Measurements from ENCODE around the gene SULF2. TPM values are rescaled to one million over a fixed set of nuclear protein-coding genes. Genes with fewer than 3 reads are reported as not detected.

The SULF2 gene
- total and polyA plus RNA-seq, 2 of the 13 experiments (the other 11 are each of a cell fraction or from before 2014, with no cell fraction given), result 7.2 to 50.9 TPM

DNA sequence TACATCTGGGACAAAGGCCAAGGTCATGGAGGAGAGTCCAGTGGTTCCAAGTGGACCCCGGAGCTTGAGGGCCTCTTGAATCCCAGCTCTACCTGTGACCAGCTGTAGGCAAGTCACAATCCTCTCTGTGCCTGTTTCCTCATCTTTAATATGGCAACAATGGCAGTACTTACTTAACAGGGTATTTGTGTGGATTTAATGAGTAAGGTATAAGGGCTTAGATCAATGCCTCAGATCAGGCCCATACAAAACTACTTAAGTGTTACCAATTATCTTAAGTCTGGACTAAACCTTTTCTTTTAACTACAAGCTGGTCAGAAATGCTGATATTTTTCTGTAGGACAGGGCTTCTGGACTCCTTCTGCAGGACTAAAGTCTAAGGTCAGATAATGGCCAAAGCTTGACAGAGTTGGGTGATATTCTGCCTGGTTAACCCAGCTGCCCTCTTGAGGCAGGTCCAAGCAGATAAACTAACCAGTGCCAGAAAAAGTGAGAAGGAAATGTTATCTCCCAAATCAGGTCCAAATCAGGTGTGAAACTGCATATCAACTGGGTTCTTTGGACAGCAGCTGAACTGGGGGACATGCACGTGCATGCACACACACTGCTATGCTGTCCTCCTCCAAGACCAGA is 2.2 kb downstream of the SULF2 start (continued):
- TF ChIP-seq NR2F6 (IDR thresholded peaks at IDR 0.05), result 0 out of 2 replicates have a peak, but pooled peaks have one; percentile 13
- TF ChIP-seq NR2F6 (CRISPR knock-in tag; IDR thresholded peaks at IDR 0.05), result no peak
- TF ChIP-seq CTCF (CRISPR knock-in tag; IDR thresholded peaks at IDR 0.05), result peak; percentile 69
- peak; percentile 70 for TF ChIP-seq STAG1 (CRISPR knock-in tag; IDR thresholded peaks at IDR 0.05)
- no peak for TF ChIP-seq TBP (CRISPR knock-in tag; IDR thresholded peaks at IDR 0.05)
- peak; percentile 46; the same call in 1 of the 2 replicates for TF ChIP-seq ZNF556 (CRISPR knock-in tag; IDR thresholded peaks at IDR 0.05; ENCODE audit: borderline replicate concordance)
- TF ChIP-seq MIXL1 (CRISPR knock-in tag; IDR thresholded peaks at IDR 0.05), result 0 out of 2 replicates have a peak, but pooled peaks have one; percentile 29
- no peak for TF ChIP-seq ZNF878 (CRISPR knock-in tag; IDR thresholded peaks at IDR 0.05)
- 0 out of 2 replicates have a peak, but pooled peaks have one; percentile 13 for TF ChIP-seq SP5 (CRISPR knock-in tag; IDR thresholded peaks at IDR 0.05; ENCODE audit: borderline replicate concordance, low read depth)
- peak; percentile 28; the same call in 1 of the 2 replicates for TF ChIP-seq PITX1 (CRISPR knock-in tag; IDR thresholded peaks at IDR 0.05)
- TF ChIP-seq HBP1 (CRISPR knock-in tag; IDR thresholded peaks at IDR 0.05; ENCODE audit: low read depth), result no peak
- TF ChIP-seq RAD21 (CRISPR knock-in tag; IDR thresholded peaks at IDR 0.05), result peak; percentile 12; the same call in 1 of the 2 replicates
- TF ChIP-seq HNF4A (CRISPR knock-in tag; IDR thresholded peaks at IDR 0.05), result peak; percentile 55
- TF ChIP-seq CREM (IDR thresholded peaks at IDR 0.05), result no peak
- no peak for TF ChIP-seq CREM (CRISPR knock-in tag; IDR thresholded peaks at IDR 0.05)
- no peak for TF ChIP-seq ZNF850 (CRISPR knock-in tag; conservative IDR thresholded peaks at IDR 0.05)
- peak; percentile 53; the same call in 1 of the 2 replicates for TF ChIP-seq ZNF543 (CRISPR knock-in tag; IDR thresholded peaks at IDR 0.05)
- 0 out of 2 replicates have a peak, but pooled peaks have one; percentile 49 for TF ChIP-seq NCOR1 (IDR thresholded peaks at IDR 0.05; ENCODE audit: borderline replicate concordance, low read length)
- TF ChIP-seq ZFP41 (CRISPR knock-in tag; IDR thresholded peaks at IDR 0.05; ENCODE audit: borderline replicate concordance), result no peak
- TF ChIP-seq, protein P1, sequence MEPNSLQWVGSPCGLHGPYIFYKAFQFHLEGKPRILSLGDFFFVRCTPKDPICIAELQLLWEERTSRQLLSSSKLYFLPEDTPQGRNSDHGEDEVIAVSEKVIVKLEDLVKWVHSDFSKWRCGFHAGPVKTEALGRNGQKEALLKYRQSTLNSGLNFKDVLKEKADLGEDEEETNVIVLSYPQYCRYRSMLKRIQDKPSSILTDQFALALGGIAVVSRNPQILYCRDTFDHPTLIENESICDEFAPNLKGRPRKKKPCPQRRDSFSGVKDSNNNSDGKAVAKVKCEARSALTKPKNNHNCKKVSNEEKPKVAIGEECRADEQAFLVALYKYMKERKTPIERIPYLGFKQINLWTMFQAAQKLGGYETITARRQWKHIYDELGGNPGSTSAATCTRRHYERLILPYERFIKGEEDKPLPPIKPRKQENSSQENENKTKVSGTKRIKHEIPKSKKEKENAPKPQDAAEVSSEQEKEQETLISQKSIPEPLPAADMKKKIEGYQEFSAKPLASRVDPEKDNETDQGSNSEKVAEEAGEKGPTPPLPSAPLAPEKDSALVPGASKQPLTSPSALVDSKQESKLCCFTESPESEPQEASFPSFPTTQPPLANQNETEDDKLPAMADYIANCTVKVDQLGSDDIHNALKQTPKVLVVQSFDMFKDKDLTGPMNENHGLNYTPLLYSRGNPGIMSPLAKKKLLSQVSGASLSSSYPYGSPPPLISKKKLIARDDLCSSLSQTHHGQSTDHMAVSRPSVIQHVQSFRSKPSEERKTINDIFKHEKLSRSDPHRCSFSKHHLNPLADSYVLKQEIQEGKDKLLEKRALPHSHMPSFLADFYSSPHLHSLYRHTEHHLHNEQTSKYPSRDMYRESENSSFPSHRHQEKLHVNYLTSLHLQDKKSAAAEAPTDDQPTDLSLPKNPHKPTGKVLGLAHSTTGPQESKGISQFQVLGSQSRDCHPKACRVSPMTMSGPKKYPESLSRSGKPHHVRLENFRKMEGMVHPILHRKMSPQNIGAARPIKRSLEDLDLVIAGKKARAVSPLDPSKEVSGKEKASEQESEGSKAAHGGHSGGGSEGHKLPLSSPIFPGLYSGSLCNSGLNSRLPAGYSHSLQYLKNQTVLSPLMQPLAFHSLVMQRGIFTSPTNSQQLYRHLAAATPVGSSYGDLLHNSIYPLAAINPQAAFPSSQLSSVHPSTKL (CRISPR knock-in tag; IDR thresholded peaks at IDR 0.05), result peak; percentile 33; the same call in 1 of the 2 replicates
- peak; percentile 66; the same call in 1 of the 2 replicates for TF ChIP-seq ZSCAN29 (CRISPR knock-in tag; conservative IDR thresholded peaks at IDR 0.05)
- peak; percentile 56; the same call in 1 of the 2 replicates for TF ChIP-seq WIZ (CRISPR knock-in tag; IDR thresholded peaks at IDR 0.05)
- TF ChIP-seq, protein P2, sequence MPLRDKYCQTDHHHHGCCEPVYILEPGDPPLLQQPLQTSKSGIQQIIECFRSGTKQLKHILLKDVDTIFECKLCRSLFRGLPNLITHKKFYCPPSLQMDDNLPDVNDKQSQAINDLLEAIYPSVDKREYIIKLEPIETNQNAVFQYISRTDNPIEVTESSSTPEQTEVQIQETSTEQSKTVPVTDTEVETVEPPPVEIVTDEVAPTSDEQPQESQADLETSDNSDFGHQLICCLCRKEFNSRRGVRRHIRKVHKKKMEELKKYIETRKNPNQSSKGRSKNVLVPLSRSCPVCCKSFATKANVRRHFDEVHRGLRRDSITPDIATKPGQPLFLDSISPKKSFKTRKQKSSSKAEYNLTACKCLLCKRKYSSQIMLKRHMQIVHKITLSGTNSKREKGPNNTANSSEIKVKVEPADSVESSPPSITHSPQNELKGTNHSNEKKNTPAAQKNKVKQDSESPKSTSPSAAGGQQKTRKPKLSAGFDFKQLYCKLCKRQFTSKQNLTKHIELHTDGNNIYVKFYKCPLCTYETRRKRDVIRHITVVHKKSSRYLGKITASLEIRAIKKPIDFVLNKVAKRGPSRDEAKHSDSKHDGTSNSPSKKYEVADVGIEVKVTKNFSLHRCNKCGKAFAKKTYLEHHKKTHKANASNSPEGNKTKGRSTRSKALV (CRISPR knock-in tag; IDR thresholded peaks at IDR 0.05), result peak; percentile 60; the same call in 1 of the 2 replicates

All from HepG2 (cell line).